HL-60/S4 (cell line): ENCODE measurements around the gene CDHR4.
"Not testable (repeated sequence)": the region's sequence is repeated elsewhere in the genome, so short reads cannot be mapped to it uniquely, and the experiment has no call there.

ENCODE experiments used
- in situ Hi-C: fragments of 300-500 bp; cut with MboI; formaldehyde crosslinking; loops from 2 replicates; pipeline ENCODE4 v1.14.3; 2022; ENCODE audit warnings: low sequenced_read_pairs

CDHR4 gene

GRCh38 chr3:49781415-49782199, 18.1 kb downstream of the CDHR4 start:
- in situ Hi-C loops: no loop called here

- in situ Hi-C loops: not testable (repeated sequence)
Measured at GRCh38 chr3:49780975-49781365, 18.7 kb downstream of the CDHR4 start.

- in situ Hi-C loops: no loop called here
Measured at GRCh38 chr3:49780080-49780974, 19.3 kb downstream of the CDHR4 start.

DNA sequence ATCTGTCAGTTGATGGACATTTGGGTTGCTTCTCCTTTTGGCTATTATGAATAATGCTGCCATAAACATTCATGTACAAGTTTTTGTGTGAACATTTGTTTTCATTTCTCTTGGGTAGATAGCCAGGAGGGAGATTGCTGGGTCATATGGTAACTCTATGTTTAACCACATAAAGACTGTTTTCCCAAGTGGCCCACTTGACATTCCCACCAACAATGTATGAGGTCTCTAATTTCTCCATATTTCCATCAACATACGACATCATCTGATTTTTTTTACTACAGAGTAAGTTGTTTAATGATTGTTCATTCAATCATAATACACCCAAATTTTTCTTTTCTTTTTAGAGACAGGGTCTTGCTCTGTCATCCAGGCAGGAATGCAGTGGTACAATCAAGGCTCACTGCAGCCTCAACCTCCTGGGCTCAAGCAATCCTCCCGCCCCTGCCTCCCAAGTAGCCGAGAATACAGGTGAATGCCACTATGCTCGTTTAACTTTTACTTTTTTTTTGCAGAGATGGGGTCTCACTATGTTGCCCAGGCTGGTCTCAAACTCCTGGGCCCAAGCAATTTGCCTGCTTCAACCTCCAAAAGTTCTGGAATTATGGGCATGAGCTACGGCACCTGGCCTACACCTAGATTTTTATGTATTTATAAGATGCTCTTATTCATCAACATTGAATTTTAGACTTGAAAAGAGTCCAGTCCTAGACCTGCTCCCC, 20.2 kb downstream of the CDHR4 start:
- in situ Hi-C loops: no loop called here

GRCh38 chr3:49776101-49776500, 23.6 kb downstream of the CDHR4 start:
- in situ Hi-C loops: not testable (repeated sequence)

GRCh38 chr3:49775538-49775937, 24.1 kb downstream of the CDHR4 start:
- in situ Hi-C loops: no loop called here

GRCh38 chr3:49772703-49773102, 27.0 kb downstream of the CDHR4 start:
- in situ Hi-C loops: no loop called here

DNA sequence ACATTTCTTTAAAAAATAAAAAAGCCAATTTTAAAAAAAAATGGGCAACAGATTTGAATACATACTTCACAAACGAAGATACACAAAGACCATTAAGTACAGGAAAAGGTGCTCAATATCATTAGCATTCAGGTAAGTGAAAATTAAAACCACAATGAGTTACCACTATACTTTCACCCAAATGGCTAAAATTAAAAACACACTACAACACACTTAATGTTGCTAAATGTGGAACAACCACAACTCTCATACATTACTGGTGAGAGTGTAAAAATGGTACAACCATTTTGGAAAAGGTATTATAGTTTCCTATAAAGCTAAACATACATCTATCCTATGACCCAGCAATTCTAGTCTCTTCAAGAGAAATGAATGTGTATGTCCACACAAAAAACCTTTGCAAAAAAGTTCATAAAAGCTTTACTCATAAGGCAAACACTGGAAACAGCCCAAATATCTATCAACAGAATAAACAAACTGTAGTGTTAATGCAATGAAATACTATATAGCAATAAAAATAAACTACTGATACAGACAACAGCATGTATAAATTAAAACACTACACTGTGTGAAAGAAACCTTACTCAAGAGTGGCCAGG, 28.2 kb downstream of the CDHR4 start:
- in situ Hi-C loops: no loop called here

GRCh38 chr3:49769926-49770325, 29.7 kb downstream of the CDHR4 start:
- in situ Hi-C loops: no loop called here

GRCh38 chr3:49769286-49769915, 30.3 kb downstream of the CDHR4 start:
- in situ Hi-C loops: no loop called here

- in situ Hi-C loops: no loop called here
Measured at GRCh38 chr3:49763981-49764380, 35.7 kb downstream of the CDHR4 start.

GRCh38 chr3:49761661-49762060, 38.0 kb downstream of the CDHR4 start:
- in situ Hi-C loops: no loop called here

DNA sequence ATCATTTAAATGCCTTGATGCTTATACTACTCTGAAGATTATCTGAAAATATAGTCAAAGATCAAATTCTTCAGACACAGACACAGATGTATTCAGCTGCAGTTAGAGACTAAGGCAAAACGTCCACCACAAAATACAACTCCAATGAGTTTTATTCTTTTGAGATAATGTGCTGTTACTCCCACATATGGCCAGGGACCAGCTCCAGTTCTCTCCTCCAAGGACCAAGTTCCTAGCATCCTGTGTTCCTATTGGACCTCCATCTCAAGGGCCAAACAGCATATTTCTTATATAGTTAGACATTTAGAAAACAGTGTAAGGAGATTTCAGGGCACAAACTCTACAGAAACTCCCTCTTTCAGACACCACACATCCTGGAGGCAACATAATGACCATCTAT, 40.4 kb downstream of the CDHR4 start:
- in situ Hi-C loops: no loop called here

DNA sequence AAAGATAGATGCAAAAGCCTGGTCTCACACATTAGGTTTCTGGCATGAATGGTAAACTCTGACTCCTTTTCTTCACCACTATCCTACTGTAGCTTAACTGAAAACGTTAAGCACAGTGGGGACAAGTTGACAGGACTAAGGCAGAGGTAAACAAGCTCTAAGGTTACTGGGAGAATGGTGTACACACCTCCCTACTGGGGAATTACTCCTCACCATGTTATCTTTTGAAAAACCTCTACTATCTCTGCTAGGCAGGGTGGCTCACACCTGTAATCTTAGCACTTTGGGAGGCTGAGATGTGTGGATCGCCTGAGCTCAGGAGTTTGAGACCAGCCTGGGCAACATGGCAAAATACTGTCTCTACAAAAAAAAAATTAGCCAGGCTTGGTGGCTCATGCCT, 42.5 kb downstream of the CDHR4 start:
- in situ Hi-C loops: no loop called here

DNA sequence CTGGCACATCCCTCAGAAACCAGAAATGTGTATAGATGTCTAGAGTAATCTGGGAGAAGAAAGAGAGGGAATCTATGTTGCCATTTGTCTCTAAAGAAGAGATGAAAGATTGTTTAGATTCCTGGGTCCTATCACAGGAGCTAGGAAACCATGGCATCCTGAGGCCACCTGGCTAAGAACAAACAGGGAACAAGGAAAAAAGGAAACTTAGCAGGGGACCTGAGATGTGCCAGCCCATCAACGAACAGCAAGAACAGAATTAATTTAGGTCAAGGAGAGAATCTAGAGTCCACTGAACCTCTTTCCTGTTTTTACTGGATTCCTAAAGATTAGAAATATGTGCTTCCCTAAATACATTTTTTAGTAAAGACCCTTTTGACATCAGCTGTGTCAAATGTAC, 43.6 kb downstream of the CDHR4 start:
- in situ Hi-C loops: no loop called here

DNA sequence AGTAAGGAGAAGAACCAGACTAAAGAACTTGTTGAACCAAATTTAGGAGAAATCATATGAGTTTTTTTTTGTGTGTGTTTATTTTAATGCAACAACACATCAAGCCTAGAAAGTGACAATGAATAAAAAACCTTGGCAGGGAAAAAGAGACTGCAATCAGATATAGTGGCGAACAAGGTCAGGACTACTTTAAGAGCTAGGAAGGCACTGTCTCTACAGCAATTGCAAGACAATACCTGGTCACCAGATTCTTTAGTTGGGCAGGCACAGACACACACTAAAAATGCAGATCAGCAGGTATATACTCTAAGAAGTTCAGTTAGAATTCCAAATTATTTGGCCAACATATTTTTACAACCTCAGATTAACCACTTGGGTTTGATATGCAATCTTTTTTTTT, 45.1 kb downstream of the CDHR4 start:
- in situ Hi-C loops: no loop called here

DNA sequence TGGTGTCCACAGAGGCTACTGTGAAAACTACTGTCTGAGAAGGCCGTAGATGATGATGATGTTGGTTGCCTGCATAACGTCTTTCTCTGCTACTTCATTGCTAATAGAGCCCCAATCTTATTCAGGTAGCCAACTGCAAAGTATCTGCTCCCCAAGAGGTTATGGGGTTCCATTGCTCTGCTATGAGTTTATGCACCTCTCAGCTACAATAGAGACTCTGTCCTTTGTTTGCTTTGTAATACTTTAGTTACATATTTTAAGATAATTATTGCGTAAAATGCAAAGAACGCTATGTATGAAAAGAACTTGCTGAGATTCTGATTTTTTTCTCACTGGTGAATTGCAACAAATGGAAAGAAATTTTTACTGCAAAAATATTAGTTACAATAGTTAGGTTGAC, 48.2 kb downstream of the CDHR4 start:
- in situ Hi-C loops: no loop called here

DNA sequence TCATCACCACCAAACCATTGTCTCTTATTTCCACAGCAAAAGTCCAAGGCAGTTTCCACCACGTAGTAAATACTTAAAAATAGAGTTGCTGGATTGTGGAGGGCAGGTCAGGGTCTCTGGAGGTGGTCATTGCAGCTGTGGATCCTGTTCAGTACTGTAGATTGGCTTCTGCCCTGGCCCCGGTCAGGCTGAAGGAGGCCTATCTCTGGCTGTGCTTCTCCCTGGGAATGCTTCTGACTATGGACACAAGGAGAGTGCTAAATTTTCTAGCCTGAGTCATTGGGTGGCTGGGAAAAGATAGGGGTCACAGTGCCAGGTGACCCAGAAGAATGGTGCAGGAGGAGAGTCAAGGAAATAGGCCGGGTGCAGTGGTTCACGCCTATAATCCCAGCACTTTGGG, 49.6 kb downstream of the CDHR4 start:
- in situ Hi-C loops: no loop called here

- in situ Hi-C loops: not testable (repeated sequence)
Measured at GRCh38 chr3:49748874-49749273, 50.8 kb downstream of the CDHR4 start.

DNA sequence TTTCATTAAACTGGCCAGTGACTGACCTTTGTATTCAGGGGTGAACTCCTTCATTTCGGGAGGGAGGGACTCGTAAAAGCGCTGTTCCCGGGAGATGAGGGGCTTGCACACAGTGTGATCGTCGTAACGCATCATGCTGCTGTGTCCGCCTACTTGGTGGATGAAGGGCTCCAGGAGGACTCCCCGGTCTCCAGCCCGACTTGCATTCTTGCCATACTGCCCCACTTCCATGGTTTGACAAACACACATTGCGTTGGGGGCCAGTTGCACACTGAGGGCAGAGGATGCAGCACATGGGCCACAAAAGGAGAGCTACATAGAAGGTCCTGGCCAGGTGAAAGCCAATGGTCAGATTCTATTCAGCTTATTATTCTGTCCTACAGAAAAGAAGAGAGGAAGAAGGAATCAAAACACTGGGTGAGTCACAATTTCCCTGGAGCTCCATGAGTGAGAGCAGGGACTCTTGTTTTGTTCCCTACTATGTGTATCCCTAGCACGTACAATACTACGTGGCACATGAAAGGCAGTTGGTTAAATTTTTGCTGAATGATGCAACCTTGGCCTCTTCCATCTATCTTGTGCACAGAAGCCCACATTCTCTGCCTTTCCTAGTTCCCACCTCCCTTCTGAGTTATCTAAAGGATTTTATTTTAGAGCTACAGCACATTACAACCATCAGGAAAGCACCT, 51.7 kb downstream of the CDHR4 start:
- in situ Hi-C loops: no loop called here
